GM12892 (cell line): ENCODE measurements around the gene ANTXR1.

Source experiments
- POLR2A ChIP-seq: IDR thresholded peaks from 2 replicates; pipeline ENCODE4 v1.6.1; 2011; ENCODE audit warnings: low read depth, low read length, control low read depth
- POLR2AphosphoS5 ChIP-seq: IDR thresholded peaks from 2 replicates; pipeline ENCODE4 v1.6.1; 2011; ENCODE audit warnings: low read depth, low read length, control low read depth
- TAF1 ChIP-seq: IDR thresholded peaks from 2 replicates; pipeline ENCODE4 v1.6.1; 2011; ENCODE audit warnings: low read depth, mild to moderate bottlenecking, control low read depth, low read length, borderline replicate concordance

- no peak for TF ChIP-seq POLR2A
- no peak for TF ChIP-seq POLR2AphosphoS5
- TF ChIP-seq TAF1: no peak
These were observed 153.5 kb downstream of the ANTXR1 start for GRCh38 chr2:69166465-69166811.
